Fibroblast of villous mesenchyme (primary cell): Measurements from ENCODE around the gene MUC6. TPM values are rescaled to one million over a fixed set of nuclear protein-coding genes. Genes with fewer than 3 reads are reported as not detected.

Experiments used
- DNase-seq: peaks from one replicate; pipeline ENCODE4 v3.0.0-alpha.2; 2010; ENCODE audit warnings: low read depth
- H3K4me3 ChIP-seq: 2 replicates; pipeline ENCODE4 v1.5.1; 2011; ENCODE audit warnings: low read depth, mild to moderate bottlenecking, low read length
- total RNA-seq: library from RNA; depleted of rRNA; stranded (reverse); fragments of >200 nt; gene quantifications from 2 replicates; pipeline ENCODE4 v1.2.3, GENCODE V29; 2012
- TF ChIP-seq, protein P1 (sequence below): IDR thresholded peaks from 2 replicates; pipeline ENCODE4 v1.5.1; 2012; ENCODE audit warnings: low read depth, mild to moderate bottlenecking, low read length; ENCODE audit not compliant: insufficient read depth

MUC6 gene
- total RNA-seq, 1 donor: not detected

DNA sequence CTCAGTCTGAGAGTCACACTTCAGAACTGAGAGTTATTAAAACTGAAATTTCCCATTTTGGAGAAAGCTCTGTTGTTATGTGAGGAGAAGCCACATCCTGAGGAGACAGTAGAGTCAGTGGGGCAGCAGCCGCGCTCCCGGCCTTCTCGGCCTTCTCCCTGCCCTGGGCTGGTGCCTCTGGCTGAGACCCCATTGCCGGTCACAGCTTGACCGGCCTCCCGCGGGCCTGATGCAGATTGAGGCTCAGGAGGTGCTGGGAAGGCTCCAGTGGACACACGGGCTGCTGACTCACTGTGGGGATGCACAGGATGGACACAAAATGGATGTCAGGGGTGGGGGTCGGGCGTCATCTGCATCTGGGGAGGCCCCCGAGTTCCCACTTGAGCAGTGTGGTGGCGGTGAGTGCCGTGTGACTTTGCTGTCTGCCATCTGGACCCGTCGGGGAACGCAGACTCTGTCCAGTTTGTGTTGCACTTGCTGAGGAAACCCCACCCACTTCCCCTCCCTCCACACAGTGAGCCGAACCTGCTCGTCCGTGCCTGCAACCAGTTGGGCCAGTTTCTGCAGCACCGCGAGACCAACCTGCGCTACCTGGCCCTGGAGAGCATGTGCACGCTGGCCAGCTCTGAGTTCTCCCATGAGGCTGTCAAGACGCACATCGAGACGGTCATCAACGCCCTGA, 50.1 kb downstream of the MUC6 start:
- DNase-seq: no peak
- H3K4me3 ChIP-seq: no peak overlapping the region
- TF ChIP-seq, protein P1, sequence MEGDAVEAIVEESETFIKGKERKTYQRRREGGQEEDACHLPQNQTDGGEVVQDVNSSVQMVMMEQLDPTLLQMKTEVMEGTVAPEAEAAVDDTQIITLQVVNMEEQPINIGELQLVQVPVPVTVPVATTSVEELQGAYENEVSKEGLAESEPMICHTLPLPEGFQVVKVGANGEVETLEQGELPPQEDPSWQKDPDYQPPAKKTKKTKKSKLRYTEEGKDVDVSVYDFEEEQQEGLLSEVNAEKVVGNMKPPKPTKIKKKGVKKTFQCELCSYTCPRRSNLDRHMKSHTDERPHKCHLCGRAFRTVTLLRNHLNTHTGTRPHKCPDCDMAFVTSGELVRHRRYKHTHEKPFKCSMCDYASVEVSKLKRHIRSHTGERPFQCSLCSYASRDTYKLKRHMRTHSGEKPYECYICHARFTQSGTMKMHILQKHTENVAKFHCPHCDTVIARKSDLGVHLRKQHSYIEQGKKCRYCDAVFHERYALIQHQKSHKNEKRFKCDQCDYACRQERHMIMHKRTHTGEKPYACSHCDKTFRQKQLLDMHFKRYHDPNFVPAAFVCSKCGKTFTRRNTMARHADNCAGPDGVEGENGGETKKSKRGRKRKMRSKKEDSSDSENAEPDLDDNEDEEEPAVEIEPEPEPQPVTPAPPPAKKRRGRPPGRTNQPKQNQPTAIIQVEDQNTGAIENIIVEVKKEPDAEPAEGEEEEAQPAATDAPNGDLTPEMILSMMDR: no peak

- H3K4me3 ChIP-seq: no peak overlapping the region
- TF ChIP-seq, protein P1: no peak
Measured at GRCh38 chr11:985848-986247, 50.7 kb downstream of the MUC6 start.

GRCh38 chr11:985406-985805, 51.1 kb downstream of the MUC6 start:
- H3K4me3 ChIP-seq: no peak overlapping the region
- no peak for DNase-seq
- TF ChIP-seq, protein P1: no peak

More at GRCh38 chr11:985848-986247, 50.7 kb downstream of the MUC6 start:
- DNase-seq: no peak

- no peak overlapping the region for H3K4me3 ChIP-seq
- TF ChIP-seq, protein P1: no peak
- DNase-seq: no peak
Measured at GRCh38 chr11:984546-984945, 52.0 kb downstream of the MUC6 start.

GRCh38 chr11:981764-982163, 54.8 kb downstream of the MUC6 start:
- no peak for DNase-seq
- H3K4me3 ChIP-seq: no peak overlapping the region
- TF ChIP-seq, protein P1: no peak

- no peak for DNase-seq
- TF ChIP-seq, protein P1: no peak
- no peak overlapping the region for H3K4me3 ChIP-seq
Measured at GRCh38 chr11:980438-981357, 55.8 kb downstream of the MUC6 start.
